ENCODE measurements around the gene NRG2. TPM values are rescaled to one million over a fixed set of nuclear protein-coding genes. Genes with fewer than 3 reads are reported as not detected.

The NRG2 gene
- under 0.01 TPM for total RNA-seq

- DNase-seq (ENCODE audit: low read depth in 2 of 3, low spot score in 2 of 3), result peak in 2 of 3 donors; percentile 60 to 74
Observed at GRCh38 chr5:140042643-140043507, at the start of gene NRG2. NRG2 (minus strand) TSS chr5:140043299.

- no peak for DNase-seq (ENCODE audit: low read depth in 2 of 3, low spot score in 2 of 3)
Observed at GRCh38 chr5:140090251-140090650, 47.2 kb upstream of the NRG2 start.

GRCh38 chr5:140084541-140084940, 41.4 kb upstream of the NRG2 start:
- no peak for DNase-seq (ENCODE audit: low read depth in 2 of 3, low spot score in 2 of 3)

GRCh38 chr5:140083650-140084049, 40.6 kb upstream of the NRG2 start:
- no peak for DNase-seq (ENCODE audit: low read depth in 2 of 3, low spot score in 2 of 3)

- no peak for DNase-seq (ENCODE audit: low read depth in 2 of 3, low spot score in 2 of 3)
Observed at GRCh38 chr5:140083120-140083519, 40.0 kb upstream of the NRG2 start.

GRCh38 chr5:140076788-140077187, 33.7 kb upstream of the NRG2 start:
- no peak for DNase-seq (ENCODE audit: low read depth in 2 of 3, low spot score in 2 of 3)

GRCh38 chr5:140076142-140076541, 33.0 kb upstream of the NRG2 start:
- DNase-seq (ENCODE audit: low read depth in 2 of 3, low spot score in 2 of 3), result no peak

GRCh38 chr5:140075371-140075770, 32.3 kb upstream of the NRG2 start:
- no peak for DNase-seq (ENCODE audit: low read depth in 2 of 3, low spot score in 2 of 3)

- DNase-seq (ENCODE audit: low read depth in 2 of 3, low spot score in 2 of 3), result peak; percentile 9 to 58 (median 17)
Observed at GRCh38 chr5:140073296-140073695, 30.2 kb upstream of the NRG2 start.

- no peak for DNase-seq (ENCODE audit: low read depth in 2 of 3, low spot score in 2 of 3)
Observed at GRCh38 chr5:140072812-140073211, 29.7 kb upstream of the NRG2 start.

GRCh38 chr5:140060816-140061215, 17.7 kb upstream of the NRG2 start:
- DNase-seq (ENCODE audit: low read depth in 2 of 3, low spot score in 2 of 3), result no peak

GRCh38 chr5:140058212-140058932, 15.3 kb upstream of the NRG2 start:
- no peak for DNase-seq (ENCODE audit: low read depth in 2 of 3, low spot score in 2 of 3)

- DNase-seq (ENCODE audit: low read depth in 2 of 3, low spot score in 2 of 3), result no peak
Observed at GRCh38 chr5:140056880-140057279, 13.8 kb upstream of the NRG2 start.

GRCh38 chr5:140055152-140055551, 12.1 kb upstream of the NRG2 start:
- no peak for DNase-seq (ENCODE audit: low read depth in 2 of 3, low spot score in 2 of 3)

- DNase-seq (ENCODE audit: low read depth in 2 of 3, low spot score in 2 of 3), result no peak
Observed at GRCh38 chr5:140054086-140054689, 11.1 kb upstream of the NRG2 start.

- DNase-seq (ENCODE audit: low read depth in 2 of 3, low spot score in 2 of 3), result no peak
Observed at GRCh38 chr5:140051950-140052349, 8.9 kb upstream of the NRG2 start.

- no peak for DNase-seq (ENCODE audit: low read depth in 2 of 3, low spot score in 2 of 3)
Observed at GRCh38 chr5:140049713-140050112, 6.6 kb upstream of the NRG2 start.

- DNase-seq (ENCODE audit: low read depth in 2 of 3, low spot score in 2 of 3), result no peak
Observed at GRCh38 chr5:140049205-140049604, 6.1 kb upstream of the NRG2 start.

- DNase-seq (ENCODE audit: low read depth in 2 of 3, low spot score in 2 of 3), result no peak
Observed at GRCh38 chr5:140044041-140044440, 942 bp upstream of the NRG2 start.

GRCh38 chr5:140043508-140043872, 391 bp upstream of the NRG2 start:
- DNase-seq (ENCODE audit: low read depth in 2 of 3, low spot score in 2 of 3), result peak in 1 of 3 donors; percentile 3

GRCh38 chr5:140042393-140042642, 781 bp downstream of the NRG2 start:
- DNase-seq (ENCODE audit: low read depth in 2 of 3, low spot score in 2 of 3), result peak in 1 of 3 donors; percentile 3
